ENCODE results near the gene APBB2.

- TF ChIP-seq, protein P1, sequence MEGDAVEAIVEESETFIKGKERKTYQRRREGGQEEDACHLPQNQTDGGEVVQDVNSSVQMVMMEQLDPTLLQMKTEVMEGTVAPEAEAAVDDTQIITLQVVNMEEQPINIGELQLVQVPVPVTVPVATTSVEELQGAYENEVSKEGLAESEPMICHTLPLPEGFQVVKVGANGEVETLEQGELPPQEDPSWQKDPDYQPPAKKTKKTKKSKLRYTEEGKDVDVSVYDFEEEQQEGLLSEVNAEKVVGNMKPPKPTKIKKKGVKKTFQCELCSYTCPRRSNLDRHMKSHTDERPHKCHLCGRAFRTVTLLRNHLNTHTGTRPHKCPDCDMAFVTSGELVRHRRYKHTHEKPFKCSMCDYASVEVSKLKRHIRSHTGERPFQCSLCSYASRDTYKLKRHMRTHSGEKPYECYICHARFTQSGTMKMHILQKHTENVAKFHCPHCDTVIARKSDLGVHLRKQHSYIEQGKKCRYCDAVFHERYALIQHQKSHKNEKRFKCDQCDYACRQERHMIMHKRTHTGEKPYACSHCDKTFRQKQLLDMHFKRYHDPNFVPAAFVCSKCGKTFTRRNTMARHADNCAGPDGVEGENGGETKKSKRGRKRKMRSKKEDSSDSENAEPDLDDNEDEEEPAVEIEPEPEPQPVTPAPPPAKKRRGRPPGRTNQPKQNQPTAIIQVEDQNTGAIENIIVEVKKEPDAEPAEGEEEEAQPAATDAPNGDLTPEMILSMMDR (IDR thresholded peaks at IDR 0.05) = no peak
- TF ChIP-seq NFYB (CRISPR knock-in tag; conservative IDR thresholded peaks at IDR 0.05; ENCODE audit: low read depth) (no peak), CREB1 (CRISPR knock-in tag; IDR thresholded peaks at IDR 0.05) (no peak), ZBTB43 (CRISPR knock-in tag; IDR thresholded peaks at IDR 0.05) (no peak)
Observed at GRCh38 chr4:41161355-41161754, 53.0 kb downstream of the APBB2 start.
